GM21381 (cell line): ENCODE measurements around the gene PGGT1B.
"Not testable (repeated sequence)": the region's sequence is repeated elsewhere in the genome, so short reads cannot be mapped to it uniquely, and the experiment has no call there.

ENCODE experiments used
- ATAC-seq: cut with Tn5 transposase; IDR thresholded peaks from one replicate; pipeline ENCODE4 v1.9.1; 2021; ENCODE audit warnings: mild to moderate bottlenecking, moderate library complexity; ENCODE audit not compliant: unreplicated experiment

PGGT1B gene

DNA sequence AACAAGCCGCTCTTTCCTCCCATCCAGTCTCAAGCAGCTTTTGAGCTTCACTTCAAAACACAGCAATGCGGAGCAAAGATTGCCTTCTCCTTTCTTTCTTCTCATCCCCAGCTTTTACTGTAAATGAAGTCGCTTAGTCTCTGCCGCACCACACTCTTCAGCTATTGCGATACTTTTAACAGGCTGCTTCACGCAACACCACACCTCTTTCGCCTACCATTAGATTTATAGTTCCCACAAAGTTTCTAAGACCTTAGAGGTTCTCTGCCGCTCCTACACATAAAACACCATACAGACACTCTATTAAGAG is 711 bp downstream of the PGGT1B start:
- ATAC-seq, result peak; percentile 42

DNA sequence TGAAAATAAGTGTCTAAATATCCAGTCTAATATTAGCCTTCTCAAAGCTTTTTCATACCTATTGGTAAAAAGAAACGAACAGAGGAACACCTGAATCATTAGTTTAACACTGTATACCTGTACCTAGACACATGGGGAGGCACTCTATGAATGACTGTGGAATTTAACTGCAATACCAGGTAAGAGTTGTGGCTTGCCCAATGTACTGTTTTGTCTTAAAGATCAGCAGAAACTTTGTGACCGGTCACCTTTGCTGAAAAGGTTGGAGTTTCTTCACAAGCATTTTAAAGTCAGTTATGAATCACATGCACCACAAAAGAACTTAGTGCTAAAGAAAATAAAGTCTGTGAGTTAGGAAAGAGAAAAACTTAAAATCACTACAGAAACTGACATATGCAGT is 2.4 kb downstream of the PGGT1B start:
- ATAC-seq, result no peak

- ATAC-seq, result no peak
Observed at GRCh38 chr5:115257981-115258380, 4.7 kb downstream of the PGGT1B start.

GRCh38 chr5:115249379-115249778 is 13.3 kb downstream of the PGGT1B start:
- not testable (repeated sequence) for ATAC-seq

DNA sequence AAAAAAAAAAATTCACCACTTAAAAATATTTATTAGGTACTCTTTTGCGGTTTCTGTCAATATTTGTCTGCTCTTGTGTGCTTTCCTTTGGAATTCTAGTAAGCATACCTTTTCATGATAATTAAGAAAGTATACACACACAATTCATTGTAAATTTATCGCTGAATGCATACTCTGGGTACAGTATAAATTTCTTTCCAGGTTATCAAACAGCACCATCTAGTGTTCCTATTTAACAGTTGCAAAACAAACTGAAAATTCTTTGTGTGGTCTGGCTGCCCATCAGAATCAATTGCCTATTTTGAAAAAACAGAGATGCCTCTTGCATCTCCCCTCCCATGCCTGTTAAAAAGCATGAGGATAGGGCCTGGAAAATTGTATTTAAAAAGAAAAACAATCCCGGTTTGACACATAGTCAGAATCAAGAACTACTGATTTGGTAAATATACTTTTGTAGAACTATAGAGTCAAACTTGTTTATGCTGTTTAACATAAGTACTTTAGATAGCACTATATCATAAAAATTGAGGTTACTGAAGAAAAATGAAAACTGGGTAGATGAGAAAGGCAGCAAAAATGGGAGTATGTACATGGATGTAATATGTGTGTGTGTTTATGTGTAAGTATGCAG is 16.2 kb downstream of the PGGT1B start:
- no peak for ATAC-seq

- peak; percentile 66 for ATAC-seq
Observed at GRCh38 chr5:115243412-115243811, 19.3 kb downstream of the PGGT1B start.

DNA sequence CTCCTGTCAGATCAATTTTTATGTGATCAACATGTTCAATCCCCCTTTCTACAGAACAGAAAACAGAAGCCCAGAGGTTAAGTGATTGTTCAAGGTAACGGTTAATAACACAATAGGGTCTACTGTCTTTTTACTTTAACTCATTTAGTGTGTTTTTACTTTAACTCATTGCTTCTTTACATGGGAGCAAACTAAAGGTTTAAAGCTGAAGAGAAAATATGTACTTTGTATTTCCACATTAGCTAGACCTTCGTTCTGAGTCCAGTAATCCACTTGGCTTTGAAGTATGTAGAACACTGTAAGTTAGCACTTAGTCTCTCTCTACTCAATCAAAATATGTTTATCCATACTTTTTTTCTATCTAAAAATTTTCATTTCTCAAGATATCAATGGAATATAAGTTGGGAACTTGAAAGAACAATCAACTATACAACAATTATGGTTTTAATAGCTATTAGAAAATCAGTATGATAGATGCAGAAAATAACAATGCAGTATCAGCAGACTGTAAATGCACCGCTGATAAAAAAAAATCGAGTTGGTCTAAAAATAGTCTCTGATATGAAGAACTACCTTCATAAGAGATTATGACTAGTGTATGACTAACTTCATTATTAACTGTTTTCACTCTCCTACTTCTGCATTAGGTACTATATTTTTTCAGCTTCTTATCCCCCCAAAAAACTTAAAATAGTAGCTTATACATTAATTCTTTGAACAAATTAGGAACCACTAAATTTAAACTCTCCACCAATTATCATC is 20.6 kb downstream of the PGGT1B start:
- no peak for ATAC-seq

GRCh38 chr5:115237066-115237465 is 25.6 kb downstream of the PGGT1B start:
- ATAC-seq, result no peak

GRCh38 chr5:115236599-115236998 is 26.1 kb downstream of the PGGT1B start:
- ATAC-seq, result no peak

GRCh38 chr5:115231598-115231997 is 31.1 kb downstream of the PGGT1B start:
- no peak for ATAC-seq

- no peak for ATAC-seq
Observed at GRCh38 chr5:115229606-115230005, 33.1 kb downstream of the PGGT1B start.

GRCh38 chr5:115227281-115227680 is 35.4 kb downstream of the PGGT1B start:
- no peak for ATAC-seq

- no peak for ATAC-seq
Observed at GRCh38 chr5:115214541-115214940, 48.1 kb downstream of the PGGT1B start.

- ATAC-seq, result peak; percentile 100
Observed at GRCh38 chr5:115209279-115209678, 53.4 kb downstream of the PGGT1B start.

DNA sequence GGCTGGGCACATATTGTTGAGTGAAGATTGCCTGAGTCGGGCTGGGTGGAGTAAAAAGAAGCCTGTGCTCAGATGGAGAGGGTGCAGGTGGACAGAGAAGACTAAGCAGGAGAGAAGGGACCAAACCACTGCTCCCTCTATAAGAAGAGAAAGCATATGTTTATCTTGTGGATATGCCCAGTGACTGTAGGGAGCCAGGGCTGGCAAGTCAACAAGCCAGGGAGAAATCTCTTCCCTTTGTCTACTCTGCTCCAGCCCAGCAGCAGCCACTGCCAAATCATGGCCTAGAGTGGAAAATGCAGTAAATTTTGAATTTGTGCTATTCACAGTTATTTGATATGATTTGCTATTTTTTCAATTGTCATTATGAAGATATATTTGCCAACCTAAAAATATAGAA is 59.7 kb downstream of the PGGT1B start:
- no peak for ATAC-seq

GRCh38 chr5:115196161-115196560 is 66.5 kb downstream of the PGGT1B start:
- ATAC-seq, result no peak

- no peak for ATAC-seq
Observed at GRCh38 chr5:115194676-115195075, 68.0 kb downstream of the PGGT1B start.

DNA sequence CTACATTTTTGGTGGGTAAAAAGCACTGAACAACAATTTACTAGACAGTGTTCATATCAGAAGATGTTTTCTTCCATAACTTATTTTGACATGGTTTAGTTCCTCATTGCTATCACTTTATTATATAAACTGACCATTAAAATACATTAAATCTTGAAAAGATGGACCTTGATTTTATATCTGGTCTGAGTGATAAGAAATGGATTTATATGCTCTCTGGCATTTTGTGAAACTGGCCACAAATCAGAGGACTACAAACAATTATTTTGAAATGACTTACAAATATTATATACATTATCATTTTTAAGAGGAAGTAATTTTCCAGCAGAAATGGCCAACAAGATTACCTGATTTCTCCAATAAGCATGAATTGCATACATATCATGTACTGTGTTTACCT is 69.4 kb downstream of the PGGT1B start:
- ATAC-seq, result no peak

DNA sequence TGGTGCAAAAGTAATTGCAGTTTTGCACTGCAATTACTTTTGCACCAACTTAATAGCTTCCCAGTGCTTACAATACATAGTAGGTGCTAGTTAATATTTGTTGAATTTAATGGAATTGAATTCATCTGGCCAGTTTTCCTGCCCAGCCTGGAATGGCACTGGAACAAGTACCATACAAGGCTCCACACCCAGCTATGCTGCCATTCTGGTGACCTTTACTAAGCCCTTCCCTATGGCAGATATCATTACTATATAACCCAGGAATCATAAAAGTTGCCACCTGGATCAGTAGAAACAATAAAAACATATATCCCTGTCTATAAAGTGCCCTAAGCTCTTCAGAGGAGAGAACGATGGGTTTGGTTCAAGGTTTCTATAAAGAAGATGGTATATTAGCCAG is 70.6 kb downstream of the PGGT1B start:
- ATAC-seq, result no peak

DNA sequence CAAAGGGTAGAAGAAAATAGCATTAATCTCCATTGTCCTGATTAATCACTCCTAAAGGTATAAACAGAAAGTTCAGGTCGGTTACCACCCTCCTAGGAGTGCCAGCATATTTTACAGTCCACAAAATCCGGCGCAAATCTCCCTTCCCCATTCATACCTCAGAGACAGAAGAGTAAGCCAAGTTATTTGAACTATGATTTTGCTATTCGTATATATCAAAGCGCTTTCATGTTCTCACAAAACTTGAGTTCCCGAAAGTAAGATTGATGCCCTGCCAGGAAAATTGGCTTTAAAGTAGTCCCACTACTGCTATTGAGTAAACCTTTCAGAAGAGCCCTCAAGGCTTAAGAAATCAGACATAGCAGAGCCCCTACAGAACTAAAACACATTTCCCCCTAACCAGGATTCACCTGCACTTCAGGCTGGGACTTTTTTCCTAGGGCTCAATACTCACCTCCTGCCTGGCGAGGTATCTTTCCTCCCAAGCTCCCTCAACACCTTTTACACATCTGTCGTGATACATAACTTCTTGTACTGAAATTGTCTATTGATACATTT is 71.1 kb downstream of the PGGT1B start:
- no peak for ATAC-seq

GRCh38 chr5:115190388-115190787 is 72.3 kb downstream of the PGGT1B start:
- ATAC-seq, result no peak

DNA sequence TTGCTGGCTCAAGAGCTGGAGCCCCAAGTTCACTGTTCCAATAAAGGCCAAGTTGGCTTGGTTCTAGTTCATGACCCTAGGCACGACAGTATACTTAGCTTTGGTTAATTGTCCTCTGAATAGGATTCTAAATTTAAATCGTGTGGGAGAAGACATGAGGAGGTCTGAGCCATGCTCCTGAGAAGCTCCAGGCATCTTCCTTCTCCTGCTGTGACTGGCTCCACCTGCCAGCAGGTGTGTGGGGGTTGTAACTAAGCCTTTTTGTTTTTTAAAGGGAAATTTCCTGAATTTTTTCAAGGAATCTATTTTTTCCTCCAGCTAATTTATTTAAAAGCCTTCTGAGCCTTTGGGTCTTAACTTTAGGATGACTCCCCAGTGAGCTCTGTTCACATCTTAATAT is 72.8 kb downstream of the PGGT1B start:
- no peak for ATAC-seq

- no peak for ATAC-seq
Observed at GRCh38 chr5:115186794-115187193, 75.9 kb downstream of the PGGT1B start.
